Upper lobe of left lung (tissue), 4 donors: Measurements from ENCODE around the gene GLI3.

Source experiments
- POLR2AphosphoS5 ChIP-seq, 2 donors: sonication (generic); formaldehyde crosslinking; IDR thresholded peaks; one replicate each; pipeline ENCODE4 v1.5.1; 2017; ENCODE audit warnings: antibody characterized with exemption in 2 of 2
- TF ChIP-seq, protein P1 (sequence below), 6 experiments: fragments of 450-650 bp in 4 of 6; fragments of 200-600 bp in 2 of 6; sonication (generic) in 2 of 6; IDR thresholded peaks; one replicate each; pipeline ENCODE4 v1.5.1; 2016 to 2019; ENCODE audit warnings: antibody characterized with exemption in 6 of 6

DNA sequence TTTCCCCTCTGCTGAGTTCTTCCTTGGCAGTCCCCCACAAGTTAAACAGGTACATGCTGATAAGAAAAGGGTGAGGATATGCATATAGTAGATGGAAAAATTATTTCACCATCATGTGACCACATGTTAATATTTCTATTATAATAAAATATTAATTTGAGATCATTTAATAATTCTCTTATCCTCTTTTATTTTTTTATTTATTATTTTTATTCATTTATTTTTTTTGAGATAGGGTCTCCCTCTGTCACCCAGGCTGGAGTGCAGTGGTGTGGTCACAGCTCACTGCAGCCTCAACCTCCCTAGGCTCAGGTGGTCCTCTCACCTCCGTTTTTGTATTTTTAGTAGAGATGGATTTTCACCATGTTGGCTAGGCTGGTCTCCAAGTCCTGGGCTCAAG is 11.6 kb upstream of the GLI3 start:
- TF ChIP-seq, protein P1, sequence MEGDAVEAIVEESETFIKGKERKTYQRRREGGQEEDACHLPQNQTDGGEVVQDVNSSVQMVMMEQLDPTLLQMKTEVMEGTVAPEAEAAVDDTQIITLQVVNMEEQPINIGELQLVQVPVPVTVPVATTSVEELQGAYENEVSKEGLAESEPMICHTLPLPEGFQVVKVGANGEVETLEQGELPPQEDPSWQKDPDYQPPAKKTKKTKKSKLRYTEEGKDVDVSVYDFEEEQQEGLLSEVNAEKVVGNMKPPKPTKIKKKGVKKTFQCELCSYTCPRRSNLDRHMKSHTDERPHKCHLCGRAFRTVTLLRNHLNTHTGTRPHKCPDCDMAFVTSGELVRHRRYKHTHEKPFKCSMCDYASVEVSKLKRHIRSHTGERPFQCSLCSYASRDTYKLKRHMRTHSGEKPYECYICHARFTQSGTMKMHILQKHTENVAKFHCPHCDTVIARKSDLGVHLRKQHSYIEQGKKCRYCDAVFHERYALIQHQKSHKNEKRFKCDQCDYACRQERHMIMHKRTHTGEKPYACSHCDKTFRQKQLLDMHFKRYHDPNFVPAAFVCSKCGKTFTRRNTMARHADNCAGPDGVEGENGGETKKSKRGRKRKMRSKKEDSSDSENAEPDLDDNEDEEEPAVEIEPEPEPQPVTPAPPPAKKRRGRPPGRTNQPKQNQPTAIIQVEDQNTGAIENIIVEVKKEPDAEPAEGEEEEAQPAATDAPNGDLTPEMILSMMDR (IDR thresholded peaks at IDR 0.05), result no peak
- TF ChIP-seq POLR2AphosphoS5 (IDR thresholded peaks at IDR 0.05), result no peak
